Stomach (tissue), 4 donors: ENCODE results near the gene SLC7A5.

ENCODE experiments used
- EP300 ChIP-seq: sonication (generic); formaldehyde crosslinking; IDR thresholded peaks from one replicate; pipeline ENCODE4 v1.6.1; 2017; ENCODE audit warnings: antibody characterized with exemption
- POLR2A ChIP-seq, 4 donors: fragments of 450-650 bp; IDR thresholded peaks; one replicate each; pipeline ENCODE4 v1.6.1; 2016; ENCODE audit warnings: antibody characterized with exemption in 4 of 4, control low read depth in 2 of 4, mild to moderate bottlenecking in 1 of 4, moderate library complexity in 1 of 4
- POLR2AphosphoS5 ChIP-seq, 3 donors: sonication (generic); formaldehyde crosslinking; IDR thresholded peaks; one replicate each; pipeline ENCODE4 v1.6.1; 2016; ENCODE audit warnings: antibody characterized with exemption in 3 of 3
- TF ChIP-seq, protein P1 (sequence below), 7 experiments: fragments of 450-650 bp in 4 of 7; fragments of 200-600 bp in 3 of 7; sonication (generic) in 3 of 7; IDR thresholded peaks; one replicate each; pipeline ENCODE4 v1.5.1; 2016 to 2019; ENCODE audit warnings: antibody characterized with exemption in 7 of 7, control low read depth in 2 of 7, mild to moderate bottlenecking in 1 of 7

DNA sequence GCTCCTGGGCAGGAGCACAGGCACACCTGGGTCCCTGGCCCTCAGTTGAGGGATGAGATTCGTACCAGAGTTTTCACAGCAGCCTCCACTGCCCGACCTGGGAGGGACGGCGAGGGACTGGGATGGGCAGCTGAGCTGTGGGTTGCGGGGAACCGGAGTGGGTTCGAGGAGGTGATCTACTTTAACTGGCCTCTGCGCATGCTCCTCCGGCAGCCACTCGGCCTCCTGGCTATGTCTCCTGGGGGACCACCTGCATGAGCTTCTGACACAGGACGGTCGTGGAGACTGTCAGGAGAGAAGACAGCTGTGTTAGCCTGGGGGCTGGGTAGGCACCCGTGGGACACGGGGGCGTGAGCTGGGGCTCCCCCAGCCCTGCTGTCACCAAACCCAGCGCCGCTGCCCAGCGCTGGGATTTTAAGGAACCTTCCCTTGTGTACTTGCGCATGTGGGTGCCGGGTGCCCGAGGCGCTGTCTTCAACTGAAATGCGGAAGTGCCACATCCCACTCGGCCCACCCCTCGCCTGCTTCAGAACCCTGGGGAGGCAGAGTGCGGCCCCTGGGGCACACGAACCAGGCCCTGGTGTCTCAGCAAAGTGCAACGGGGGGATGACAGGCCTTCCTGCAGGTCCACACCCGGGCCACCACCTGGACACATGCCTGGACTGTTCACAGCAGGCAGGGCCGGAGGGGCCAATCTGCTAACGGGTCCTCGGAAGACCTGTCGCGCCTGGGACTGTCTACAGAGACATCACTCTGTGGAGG lies 36.4 kb downstream of the SLC7A5 start:
- TF ChIP-seq, protein P1, sequence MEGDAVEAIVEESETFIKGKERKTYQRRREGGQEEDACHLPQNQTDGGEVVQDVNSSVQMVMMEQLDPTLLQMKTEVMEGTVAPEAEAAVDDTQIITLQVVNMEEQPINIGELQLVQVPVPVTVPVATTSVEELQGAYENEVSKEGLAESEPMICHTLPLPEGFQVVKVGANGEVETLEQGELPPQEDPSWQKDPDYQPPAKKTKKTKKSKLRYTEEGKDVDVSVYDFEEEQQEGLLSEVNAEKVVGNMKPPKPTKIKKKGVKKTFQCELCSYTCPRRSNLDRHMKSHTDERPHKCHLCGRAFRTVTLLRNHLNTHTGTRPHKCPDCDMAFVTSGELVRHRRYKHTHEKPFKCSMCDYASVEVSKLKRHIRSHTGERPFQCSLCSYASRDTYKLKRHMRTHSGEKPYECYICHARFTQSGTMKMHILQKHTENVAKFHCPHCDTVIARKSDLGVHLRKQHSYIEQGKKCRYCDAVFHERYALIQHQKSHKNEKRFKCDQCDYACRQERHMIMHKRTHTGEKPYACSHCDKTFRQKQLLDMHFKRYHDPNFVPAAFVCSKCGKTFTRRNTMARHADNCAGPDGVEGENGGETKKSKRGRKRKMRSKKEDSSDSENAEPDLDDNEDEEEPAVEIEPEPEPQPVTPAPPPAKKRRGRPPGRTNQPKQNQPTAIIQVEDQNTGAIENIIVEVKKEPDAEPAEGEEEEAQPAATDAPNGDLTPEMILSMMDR (IDR thresholded peaks at IDR 0.05): no peak
- TF ChIP-seq POLR2AphosphoS5 (IDR thresholded peaks at IDR 0.05): no peak
- TF ChIP-seq EP300: no peak
- no peak for TF ChIP-seq POLR2A (IDR thresholded peaks at IDR 0.05)
